Stimulated activated CD4-positive, alpha-beta T cell treated with anti-CD3 and anti-CD28 coated beads, Interleukin-1b, Interleukin-23, amount 100 ng/mL, for 24 hours (primary cell): ENCODE data around the gene SIPA1L3.

ENCODE experiments used
- DNase-seq, 4 experiments: peaks; one replicate each; pipeline ENCODE4 v3.0.0-alpha.2; 2020; ENCODE audit warnings: low read depth in 4 of 4, low spot score in 1 of 4

Gene SIPA1L3

DNA sequence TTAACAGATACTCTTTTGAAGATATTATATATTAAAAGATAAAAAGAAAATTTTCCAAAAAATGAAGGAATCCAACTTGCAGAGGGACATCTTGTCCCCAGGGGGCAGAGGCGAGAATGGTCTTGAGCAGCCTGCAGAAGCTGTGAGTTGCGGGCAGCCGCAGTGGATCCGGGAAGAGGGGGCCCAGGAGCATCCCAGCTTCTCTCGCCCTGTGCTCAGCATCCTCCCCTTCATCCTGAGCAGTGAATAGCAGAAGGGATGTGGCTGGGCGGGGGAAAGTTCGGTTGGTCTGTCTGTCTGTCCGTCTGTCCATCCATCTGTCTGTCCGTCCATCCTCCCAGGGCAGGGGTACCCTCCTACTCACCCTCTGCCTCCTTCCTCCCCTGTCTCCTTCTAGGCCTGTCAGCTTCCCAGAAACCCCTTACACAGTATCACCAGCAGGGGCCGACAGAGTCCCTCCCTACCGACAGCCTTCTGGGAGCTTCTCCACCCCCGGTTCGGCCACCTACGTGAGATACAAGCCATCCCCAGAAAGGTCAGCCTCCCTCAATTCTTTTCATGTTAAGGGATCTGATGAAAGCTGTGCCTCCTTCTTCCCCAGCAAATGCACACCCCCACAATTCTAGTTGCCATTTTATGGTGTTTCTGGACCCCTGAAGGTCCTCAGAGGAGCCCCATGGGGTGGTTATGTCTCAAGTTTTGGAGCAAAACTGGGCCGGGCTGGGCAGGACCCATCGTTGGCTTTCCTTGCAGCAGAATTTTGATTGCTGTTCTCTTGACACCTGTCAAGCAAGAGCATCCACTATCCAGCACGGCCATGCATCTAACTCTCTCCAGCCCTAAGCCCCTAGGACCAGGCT, 235.4 kb downstream of the SIPA1L3 start:
- DNase-seq = peak in 3 of 4 experiments; percentile 11 to 16 (median 13)

DNA sequence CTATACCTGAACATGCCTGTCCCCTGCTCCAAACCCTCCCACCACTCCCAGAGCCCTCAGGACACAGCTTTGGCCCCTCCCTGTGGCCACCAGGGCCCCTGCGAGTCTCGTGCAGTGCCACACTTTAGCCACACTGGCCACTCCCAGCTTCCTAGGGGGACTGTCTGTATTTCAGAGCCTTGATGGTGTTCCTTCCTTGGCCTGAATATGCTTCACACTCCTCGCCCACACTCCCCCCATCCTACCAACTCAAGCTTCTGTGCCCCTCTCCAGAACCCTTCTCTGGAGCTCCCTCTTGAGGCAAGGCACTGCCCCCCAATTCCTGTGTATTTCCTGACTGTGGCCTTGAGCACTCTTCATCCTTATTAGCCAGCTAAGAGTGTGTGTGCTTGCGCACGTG, 236.8 kb downstream of the SIPA1L3 start:
- DNase-seq = no peak

GRCh38 chr19:38144667-38145066, 237.7 kb downstream of the SIPA1L3 start:
- DNase-seq = no peak

GRCh38 chr19:38145623-38146022, 238.6 kb downstream of the SIPA1L3 start:
- DNase-seq = no peak

DNA sequence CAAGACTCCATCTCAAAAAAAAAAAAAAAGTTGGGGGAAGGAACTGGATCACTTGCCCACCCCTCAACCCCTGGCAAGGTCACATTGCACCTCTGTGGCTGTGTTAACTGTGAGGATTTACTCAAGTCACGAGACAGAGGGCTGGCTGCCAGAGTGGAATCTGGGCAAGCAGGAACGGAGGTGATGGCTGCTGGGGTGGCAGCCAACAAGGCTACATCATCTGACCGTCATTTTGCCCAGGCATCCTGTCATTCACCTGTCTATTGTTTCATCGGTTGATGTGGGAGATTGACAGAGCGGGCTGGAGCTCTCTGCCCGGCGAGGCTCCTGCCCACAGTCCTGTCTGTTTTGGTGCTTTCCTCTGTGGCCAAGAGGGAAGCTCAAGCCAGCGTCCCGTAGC, 241.3 kb downstream of the SIPA1L3 start:
- DNase-seq = no peak

GRCh38 chr19:38149661-38150061, 242.7 kb downstream of the SIPA1L3 start:
- DNase-seq = no peak

DNA sequence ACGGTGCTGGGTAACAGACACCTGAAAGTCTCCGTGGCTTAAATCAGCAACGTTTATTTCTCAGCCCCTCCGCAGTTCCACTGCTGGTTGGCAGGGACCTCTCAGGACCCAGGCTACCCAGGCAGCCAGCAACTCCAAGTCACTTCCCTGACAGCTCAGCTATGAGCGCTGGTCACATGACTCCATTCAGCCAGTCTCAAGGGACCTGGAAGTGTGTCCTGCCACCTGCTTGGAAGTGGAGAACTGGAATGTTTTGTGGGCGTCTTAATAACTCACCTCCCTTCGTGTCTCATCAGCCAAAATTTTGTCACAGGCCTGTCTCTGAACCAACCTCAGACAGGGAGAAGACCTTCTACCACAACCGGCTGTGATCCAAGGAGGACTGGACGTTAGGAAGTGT, 244.2 kb downstream of the SIPA1L3 start:
- no peak for DNase-seq

GRCh38 chr19:38152461-38153379, 245.7 kb downstream of the SIPA1L3 start:
- no peak for DNase-seq

- no peak for DNase-seq
These were observed 248.4 kb downstream of the SIPA1L3 start for GRCh38 chr19:38155453-38155852.

DNA sequence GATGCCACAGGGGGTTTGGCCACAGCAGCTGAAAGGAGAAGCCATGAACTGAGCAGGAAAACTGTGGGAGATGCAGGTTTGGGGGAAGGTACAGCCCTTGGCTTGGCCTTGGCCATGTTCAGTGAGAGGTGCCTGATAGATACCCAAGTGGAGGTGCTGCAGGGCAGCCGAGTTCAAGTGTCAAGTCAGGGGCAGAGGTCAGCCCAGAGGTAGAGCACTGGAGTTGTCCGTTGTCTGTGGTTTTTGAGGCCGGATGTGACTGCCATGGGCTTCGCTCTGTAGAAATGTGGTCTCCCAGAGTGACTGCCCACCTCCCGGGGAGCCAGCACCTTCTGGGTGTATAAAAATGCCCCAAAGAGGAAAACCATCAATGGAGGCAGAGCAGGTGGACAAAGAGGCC, 251.7 kb downstream of the SIPA1L3 start:
- no peak for DNase-seq

DNA sequence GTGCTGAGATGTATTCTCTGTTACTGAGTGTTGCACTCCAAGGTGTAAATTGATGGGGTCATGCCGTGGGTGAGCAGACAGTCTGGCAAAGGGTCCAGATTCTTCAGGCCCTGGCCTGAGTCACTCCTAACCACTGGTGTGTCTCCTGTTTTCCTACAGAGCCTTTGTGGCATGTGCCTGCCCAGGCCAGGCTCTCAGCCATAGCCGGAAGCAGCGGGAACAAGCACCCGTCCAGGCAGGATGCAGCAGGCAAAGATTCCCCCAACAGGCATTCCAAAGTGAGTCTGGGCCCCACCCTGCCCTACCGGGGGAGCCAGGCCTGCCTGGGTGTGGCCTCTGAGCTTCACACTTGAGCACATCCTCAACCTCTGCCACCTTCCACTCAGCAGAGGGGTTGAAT, 255.1 kb downstream of the SIPA1L3 start:
- DNase-seq = no peak

GRCh38 chr19:38162632-38163031, 255.6 kb downstream of the SIPA1L3 start:
- DNase-seq = no peak

DNA sequence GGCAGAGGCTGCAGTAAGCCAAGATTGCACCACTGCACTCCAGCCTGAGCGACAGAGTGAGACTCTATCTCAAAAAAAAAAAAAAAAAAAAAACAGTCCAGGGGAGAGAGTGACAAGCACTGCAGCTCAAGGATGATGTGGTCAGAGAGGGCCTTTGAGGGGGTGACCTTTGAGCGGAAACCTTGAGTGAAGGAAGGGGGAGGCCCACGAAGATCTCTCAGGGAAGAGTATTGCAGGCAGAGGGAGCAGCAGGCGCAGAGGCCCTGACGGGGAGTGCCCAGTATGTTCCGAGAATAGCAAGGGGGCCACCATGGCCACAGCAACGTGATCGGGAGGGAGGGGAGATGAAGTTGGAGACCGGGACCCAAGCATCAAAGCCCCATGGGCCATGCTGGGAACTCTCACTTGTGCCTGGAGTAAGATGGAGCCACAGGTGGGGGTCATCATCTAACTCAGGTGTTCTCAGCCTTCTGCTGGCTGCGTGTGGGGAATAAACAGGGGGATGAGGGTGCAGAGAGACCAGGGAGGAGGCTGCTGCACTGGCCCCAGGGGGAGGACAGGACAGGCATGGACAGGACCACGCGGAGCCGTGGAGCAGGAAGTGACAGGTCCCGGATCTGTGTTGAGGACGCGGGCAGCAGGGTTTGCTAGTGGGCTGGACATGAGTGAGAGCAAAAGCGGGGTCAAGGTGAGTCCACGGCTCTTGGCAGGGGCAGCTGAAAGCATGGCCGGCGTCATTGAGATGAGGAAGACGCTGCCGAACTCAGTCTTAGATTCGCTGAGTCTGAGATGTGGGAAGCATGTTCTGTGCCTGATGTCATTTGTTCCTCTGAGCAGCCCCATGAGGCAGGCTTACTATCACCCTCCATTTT, 256.6 kb downstream of the SIPA1L3 start:
- no peak for DNase-seq

DNA sequence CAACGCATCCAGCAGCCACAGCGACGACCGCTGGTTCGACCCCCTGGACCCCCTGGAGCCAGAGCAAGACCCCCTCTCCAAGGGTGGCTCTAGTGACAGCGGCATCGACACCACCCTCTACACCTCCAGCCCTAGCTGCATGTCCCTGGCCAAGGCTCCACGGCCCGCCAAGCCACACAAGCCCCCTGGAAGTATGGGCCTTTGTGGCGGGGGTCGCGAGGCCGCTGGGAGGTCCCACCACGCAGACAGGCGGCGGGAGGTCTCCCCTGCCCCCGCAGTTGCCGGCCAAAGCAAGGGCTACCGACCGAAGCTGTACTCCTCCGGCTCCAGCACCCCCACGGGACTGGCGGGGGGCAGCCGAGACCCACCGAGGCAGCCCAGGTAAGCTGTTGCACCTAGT, 257.5 kb downstream of the SIPA1L3 start:
- no peak for DNase-seq

- no peak for DNase-seq
These were observed 258.3 kb downstream of the SIPA1L3 start for GRCh38 chr19:38165335-38165734.

- DNase-seq = no peak
These were observed 261.6 kb downstream of the SIPA1L3 start for GRCh38 chr19:38168637-38169036.

DNA sequence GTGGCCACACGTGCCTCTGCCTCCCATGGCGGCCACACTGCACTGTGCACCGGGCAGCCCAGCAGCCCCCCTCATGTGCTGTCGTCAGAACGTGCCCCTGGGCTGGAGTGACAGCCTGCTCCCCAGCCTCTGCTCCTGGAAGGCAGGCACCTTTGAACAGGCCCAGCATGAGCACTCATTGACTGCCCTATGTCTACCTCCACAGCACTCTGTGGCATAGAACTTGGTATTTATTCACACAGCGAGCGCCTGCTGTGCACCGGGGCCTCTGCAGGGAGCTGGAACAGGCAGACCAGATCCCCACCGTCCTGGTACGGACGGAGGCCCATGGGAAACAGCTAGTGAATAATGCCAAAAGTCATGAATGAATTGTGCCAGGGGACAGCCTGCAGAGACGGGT, 263.3 kb downstream of the SIPA1L3 start:
- no peak for DNase-seq

GRCh38 chr19:38172001-38172400, 265.0 kb downstream of the SIPA1L3 start:
- no peak for DNase-seq

DNA sequence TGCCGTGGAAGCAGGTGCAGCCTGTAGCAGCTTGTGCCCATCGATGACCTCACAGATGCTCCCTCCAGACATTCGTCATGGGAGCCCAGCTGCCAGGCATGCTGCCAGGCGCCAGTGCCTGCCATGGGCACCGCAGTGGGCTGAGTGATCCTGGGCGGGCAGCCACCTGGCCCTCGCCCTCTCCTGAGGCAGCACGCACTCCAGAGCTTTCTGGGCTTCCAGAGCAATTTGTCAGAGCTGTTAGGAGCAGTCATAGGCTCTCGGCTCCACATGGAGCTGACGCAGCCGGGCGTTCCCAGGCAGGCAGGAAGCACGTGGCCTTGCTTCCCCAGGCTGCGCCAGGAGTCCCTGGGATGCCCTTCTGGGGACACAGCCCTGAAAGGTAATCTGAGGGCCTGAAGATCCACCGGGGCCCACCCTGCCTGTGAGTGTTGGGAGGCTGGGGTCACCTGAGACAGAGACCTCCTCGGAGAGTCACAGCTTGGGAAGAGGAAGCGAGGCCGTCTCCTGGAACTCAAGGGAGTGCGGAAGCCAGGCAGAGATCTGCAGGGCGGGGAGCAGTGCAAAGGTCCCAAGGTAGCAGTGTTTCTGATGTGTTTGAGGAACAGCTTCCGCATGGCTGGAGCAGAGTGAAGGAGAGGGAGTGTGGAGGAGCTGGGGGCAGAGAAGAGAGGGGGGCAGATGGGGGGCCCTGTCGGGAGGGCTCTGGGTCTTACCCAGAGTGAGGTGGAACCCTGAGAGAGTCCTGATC, 266.5 kb downstream of the SIPA1L3 start:
- no peak for DNase-seq

- DNase-seq = no peak
These were observed 268.4 kb downstream of the SIPA1L3 start for GRCh38 chr19:38175422-38175821.
